ENCODE measurements around the gene DMP1. TPM values are rescaled to one million over a fixed set of nuclear protein-coding genes. Genes with fewer than 3 reads are reported as not detected.

DMP1 gene
- total and polyA plus RNA-seq, 2 experiments from 2014 or later: not detected

GRCh38 chr4:87631668-87632067 is 18.4 kb upstream of the DMP1 start:
- TF ChIP-seq EZH2phosphoT487 (IDR thresholded peaks at IDR 0.05; ENCODE audit: insufficient read depth, low read depth): no peak
- TF ChIP-seq EZH2 (IDR thresholded peaks at IDR 0.05; ENCODE audit: insufficient read depth, poor library complexity, severe bottlenecking): no peak
- in situ Hi-C loops (cut with MboI): no loop called here
- Histone ChIP-seq H3K79me2 (ENCODE audit: insufficient read depth) (no peaks in the 10 kb centered on the region), H4K20me1 (ENCODE audit: insufficient read depth) (no peaks in the 10 kb centered on the region), H3K9ac (no peak overlapping the region), H3K9me2 (ENCODE audit: insufficient read depth) (no peaks in the 10 kb centered on the region), H2AFZ (no peak overlapping the region), H3K4me1 (ENCODE audit: insufficient read depth) (no peaks in the 10 kb centered on the region), H3K27ac (no peak overlapping the region), H3K9me3 (ENCODE audit: low read depth) (no peaks in the 10 kb centered on the region), H3K4me2 (ENCODE audit: unreplicated experiment) (no peak overlapping the region), H3K4me3 (no peak overlapping the region), H3K36me3 (ENCODE audit: low read depth) (no peaks in the 10 kb centered on the region), H3F3A (ENCODE audit: insufficient read depth) (no peaks in the 10 kb centered on the region), H3K27me3 (replicated peaks; ENCODE audit: insufficient read depth) (no peaks in the 10 kb centered on the region; the same call in 1 of the 2 replicates)
- no peak for DNase-seq

GRCh38 chr4:87632469-87632868 is 17.6 kb upstream of the DMP1 start:
- no peak overlapping the region for H2AFZ ChIP-seq
- no peaks in the 10 kb centered on the region for H3F3A ChIP-seq (ENCODE audit: insufficient read depth)
- H3K9ac ChIP-seq: no peak overlapping the region
- WGBS, 2 experiments (ENCODE audit: low coverage in 1 of 2, low lambda C conversion rate in 2 of 2, missing lambda C conversion rate in 2 of 2): 0 to 6% methylated on average over 1 of the region's 1 CpG
- H3K27me3 ChIP-seq (replicated peaks; ENCODE audit: insufficient read depth): no peaks in the 10 kb centered on the region; the same call in 1 of the 2 replicates
- H3K79me2 ChIP-seq (ENCODE audit: insufficient read depth): no peaks in the 10 kb centered on the region
- no peak for TF ChIP-seq EZH2 (IDR thresholded peaks at IDR 0.05; ENCODE audit: insufficient read depth, poor library complexity, severe bottlenecking)
- no peak for TF ChIP-seq EZH2phosphoT487 (IDR thresholded peaks at IDR 0.05; ENCODE audit: insufficient read depth, low read depth)
- H3K36me3 ChIP-seq (ENCODE audit: low read depth): no peaks in the 10 kb centered on the region
- H4K20me1 ChIP-seq (ENCODE audit: insufficient read depth): no peaks in the 10 kb centered on the region
- H3K9me2 ChIP-seq (ENCODE audit: insufficient read depth): no peaks in the 10 kb centered on the region
- DNase-seq: peak; percentile 3
- no peak overlapping the region for H3K27ac ChIP-seq
- H3K9me3 ChIP-seq (ENCODE audit: low read depth): no peaks in the 10 kb centered on the region
- in situ Hi-C loops (cut with MboI): no loop called here
- H3K4me1 ChIP-seq (ENCODE audit: insufficient read depth): no peaks in the 10 kb centered on the region
- no peak overlapping the region for H3K4me3 ChIP-seq
- no peak overlapping the region for H3K4me2 ChIP-seq (ENCODE audit: unreplicated experiment)

GRCh38 chr4:87633243-87633642 is 16.8 kb upstream of the DMP1 start:
- WGBS, 2 experiments (ENCODE audit: low coverage in 1 of 2, low lambda C conversion rate in 2 of 2, missing lambda C conversion rate in 2 of 2): 2 to 5% methylated on average over 2 of the region's 2 CpGs
- Histone ChIP-seq H3K4me1 (ENCODE audit: insufficient read depth) (no peaks in the 10 kb centered on the region), H3K9me2 (ENCODE audit: insufficient read depth) (no peaks in the 10 kb centered on the region), H3K4me2 (ENCODE audit: unreplicated experiment) (no peak overlapping the region), H3K27ac (no peak overlapping the region), H3F3A (ENCODE audit: insufficient read depth) (no peaks in the 10 kb centered on the region), H3K79me2 (ENCODE audit: insufficient read depth) (no peaks in the 10 kb centered on the region), H4K20me1 (ENCODE audit: insufficient read depth) (no peaks in the 10 kb centered on the region), H3K27me3 (replicated peaks; ENCODE audit: insufficient read depth) (no peaks in the 10 kb centered on the region; the same call in 1 of the 2 replicates), H2AFZ (no peak overlapping the region), H3K36me3 (ENCODE audit: low read depth) (no peaks in the 10 kb centered on the region), H3K9me3 (ENCODE audit: low read depth) (no peaks in the 10 kb centered on the region), H3K4me3 (no peak overlapping the region), H3K9ac (no peak overlapping the region)
- peak; percentile 8 for DNase-seq
- in situ Hi-C loops (cut with MboI): no loop called here
- TF ChIP-seq EZH2 (IDR thresholded peaks at IDR 0.05; ENCODE audit: insufficient read depth, poor library complexity, severe bottlenecking): no peak

GRCh38 chr4:87644286-87644685 is 5.8 kb upstream of the DMP1 start:
- no peak overlapping the region for H3K4me3 ChIP-seq
- no peak overlapping the region for H2AFZ ChIP-seq
- no peaks in the 10 kb centered on the region for H3K79me2 ChIP-seq (ENCODE audit: insufficient read depth)
- H3K4me1 ChIP-seq (ENCODE audit: insufficient read depth): no peaks in the 10 kb centered on the region
- H3K9ac ChIP-seq: no peak overlapping the region
- no peaks in the 10 kb centered on the region for H3F3A ChIP-seq (ENCODE audit: insufficient read depth)
- H4K20me1 ChIP-seq (ENCODE audit: insufficient read depth): no peaks in the 10 kb centered on the region
- in situ Hi-C loops (cut with MboI): no loop called here
- no peaks in the 10 kb centered on the region for H3K27me3 ChIP-seq (replicated peaks; ENCODE audit: insufficient read depth)
- 78 to 85% methylated on average over 6 of the region's 6 CpGs for WGBS, 2 experiments (ENCODE audit: low coverage in 1 of 2, low lambda C conversion rate in 2 of 2, missing lambda C conversion rate in 2 of 2)
- no peak for TF ChIP-seq EZH2phosphoT487 (IDR thresholded peaks at IDR 0.05; ENCODE audit: insufficient read depth, low read depth)
- no peak for TF ChIP-seq EZH2 (IDR thresholded peaks at IDR 0.05; ENCODE audit: insufficient read depth, poor library complexity, severe bottlenecking)
- no peak overlapping the region for H3K4me2 ChIP-seq (ENCODE audit: unreplicated experiment)
- no peaks in the 10 kb centered on the region for H3K36me3 ChIP-seq (ENCODE audit: low read depth)
- no peaks in the 10 kb centered on the region for H3K9me3 ChIP-seq (ENCODE audit: low read depth)
- no peak for DNase-seq
- H3K9me2 ChIP-seq (ENCODE audit: insufficient read depth): no peaks in the 10 kb centered on the region
- no peak overlapping the region for H3K27ac ChIP-seq

GRCh38 chr4:87650938-87651337 is 858 bp downstream of the DMP1 start:
- no peak overlapping the region for H3K4me2 ChIP-seq (ENCODE audit: unreplicated experiment)
- no peaks in the 10 kb centered on the region for H3K4me1 ChIP-seq (ENCODE audit: insufficient read depth)
- H3F3A ChIP-seq (ENCODE audit: insufficient read depth): no peaks in the 10 kb centered on the region
- no peak overlapping the region for H3K9ac ChIP-seq
- WGBS, 2 experiments (ENCODE audit: low coverage in 1 of 2, low lambda C conversion rate in 2 of 2, missing lambda C conversion rate in 2 of 2): 49 to 72% methylated on average over 2 of the region's 2 CpGs
- H3K27ac ChIP-seq: no peak overlapping the region
- in situ Hi-C loops (cut with MboI): no loop called here
- no peaks in the 10 kb centered on the region for H3K9me2 ChIP-seq (ENCODE audit: insufficient read depth)
- H4K20me1 ChIP-seq (ENCODE audit: insufficient read depth): no peaks in the 10 kb centered on the region
- H3K27me3 ChIP-seq (replicated peaks; ENCODE audit: insufficient read depth): no peaks in the 10 kb centered on the region
- no peak overlapping the region for H3K4me3 ChIP-seq
- no peaks in the 10 kb centered on the region for H3K36me3 ChIP-seq (ENCODE audit: low read depth)
- no peak for DNase-seq
- H3K79me2 ChIP-seq (ENCODE audit: insufficient read depth): no peaks in the 10 kb centered on the region
- H2AFZ ChIP-seq: no peak overlapping the region
- no peak for TF ChIP-seq EZH2phosphoT487 (IDR thresholded peaks at IDR 0.05; ENCODE audit: insufficient read depth, low read depth)
- no peak for TF ChIP-seq EZH2 (IDR thresholded peaks at IDR 0.05; ENCODE audit: insufficient read depth, poor library complexity, severe bottlenecking)
- H3K9me3 ChIP-seq (ENCODE audit: low read depth): no peaks in the 10 kb centered on the region

Measured in GM23248 (cell line).